Measurements from ENCODE around the gene CLSTN2. TPM values are rescaled to one million over a fixed set of nuclear protein-coding genes. Genes with fewer than 3 reads are reported as not detected.

Gene CLSTN2
- total RNA-seq, 1 donor from 2014 or later, result 143 TPM

DNA sequence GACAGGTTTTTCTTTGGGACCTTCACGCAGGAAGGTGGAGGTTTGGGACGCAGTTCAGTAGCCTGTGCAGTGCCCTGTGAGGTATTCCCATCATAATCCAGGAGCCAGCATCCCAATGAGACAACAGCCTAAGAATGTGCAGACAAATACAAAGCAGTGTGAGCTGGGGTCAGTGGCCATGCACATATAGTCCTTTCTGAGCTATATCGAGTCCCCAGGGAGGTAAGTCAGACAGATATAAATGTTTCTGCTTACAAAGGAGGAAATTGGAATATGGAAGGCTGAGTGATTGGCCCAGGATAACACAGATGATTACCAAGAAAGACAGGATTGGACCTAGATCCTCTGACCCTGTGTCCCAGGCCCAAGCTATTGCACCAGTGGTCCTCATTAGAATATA, 526.3 kb downstream of the CLSTN2 start:
- DNase-seq (ENCODE audit: extremely low spot score, unreplicated experiment), result no peak
- Mint-ChIP-seq H3K27me3 (ENCODE audit: unreplicated experiment) (no peaks in the 10 kb centered on the region), H3K9me3 (ENCODE audit: unreplicated experiment) (no peaks in the 10 kb centered on the region), H3K36me3 (ENCODE audit: unreplicated experiment) (peaks cover 30% of the 10 kb centered on the region), H3K4me3 (ENCODE audit: unreplicated experiment) (no peak overlapping the region), H3K4me1 (ENCODE audit: unreplicated experiment) (no peaks in the 10 kb centered on the region), H3K27ac (ENCODE audit: unreplicated experiment) (no peak overlapping the region)
- TF ChIP-seq, protein P1, sequence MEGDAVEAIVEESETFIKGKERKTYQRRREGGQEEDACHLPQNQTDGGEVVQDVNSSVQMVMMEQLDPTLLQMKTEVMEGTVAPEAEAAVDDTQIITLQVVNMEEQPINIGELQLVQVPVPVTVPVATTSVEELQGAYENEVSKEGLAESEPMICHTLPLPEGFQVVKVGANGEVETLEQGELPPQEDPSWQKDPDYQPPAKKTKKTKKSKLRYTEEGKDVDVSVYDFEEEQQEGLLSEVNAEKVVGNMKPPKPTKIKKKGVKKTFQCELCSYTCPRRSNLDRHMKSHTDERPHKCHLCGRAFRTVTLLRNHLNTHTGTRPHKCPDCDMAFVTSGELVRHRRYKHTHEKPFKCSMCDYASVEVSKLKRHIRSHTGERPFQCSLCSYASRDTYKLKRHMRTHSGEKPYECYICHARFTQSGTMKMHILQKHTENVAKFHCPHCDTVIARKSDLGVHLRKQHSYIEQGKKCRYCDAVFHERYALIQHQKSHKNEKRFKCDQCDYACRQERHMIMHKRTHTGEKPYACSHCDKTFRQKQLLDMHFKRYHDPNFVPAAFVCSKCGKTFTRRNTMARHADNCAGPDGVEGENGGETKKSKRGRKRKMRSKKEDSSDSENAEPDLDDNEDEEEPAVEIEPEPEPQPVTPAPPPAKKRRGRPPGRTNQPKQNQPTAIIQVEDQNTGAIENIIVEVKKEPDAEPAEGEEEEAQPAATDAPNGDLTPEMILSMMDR (IDR thresholded peaks at IDR 0.05), result no peak

DNA sequence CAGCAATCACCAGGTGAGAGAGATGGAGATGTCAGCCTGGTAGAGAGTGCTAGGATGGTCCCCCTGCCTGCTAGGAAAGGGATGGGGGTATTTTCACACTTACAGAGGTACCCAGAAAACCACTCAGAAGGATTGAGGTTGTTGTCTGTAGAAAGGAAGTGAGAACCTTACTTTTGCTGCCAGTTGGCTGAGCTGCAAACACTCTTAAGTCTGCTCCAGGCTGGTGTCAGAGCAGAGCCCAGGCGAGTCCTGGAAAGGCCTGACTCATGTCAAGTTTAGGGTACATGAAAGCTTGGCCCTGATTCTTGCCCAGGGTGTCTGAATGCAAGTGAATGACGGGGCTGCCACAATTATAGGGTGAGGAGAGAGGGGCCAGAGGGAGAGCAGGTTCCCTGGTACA, 528.4 kb downstream of the CLSTN2 start:
- H3K4me1 Mint-ChIP-seq (ENCODE audit: unreplicated experiment), result peaks cover 18% of the 10 kb centered on the region
- no peak overlapping the region for H3K27ac Mint-ChIP-seq (ENCODE audit: unreplicated experiment)
- TF ChIP-seq, protein P1 (IDR thresholded peaks at IDR 0.05), result no peak
- no peaks in the 10 kb centered on the region for H3K27me3 Mint-ChIP-seq (ENCODE audit: unreplicated experiment)
- H3K4me3 Mint-ChIP-seq (ENCODE audit: unreplicated experiment), result no peak overlapping the region
- H3K36me3 Mint-ChIP-seq (ENCODE audit: unreplicated experiment), result peaks cover 33% of the 10 kb centered on the region
- DNase-seq (ENCODE audit: extremely low spot score, unreplicated experiment), result no peak
- no peaks in the 10 kb centered on the region for H3K9me3 Mint-ChIP-seq (ENCODE audit: unreplicated experiment)

DNA sequence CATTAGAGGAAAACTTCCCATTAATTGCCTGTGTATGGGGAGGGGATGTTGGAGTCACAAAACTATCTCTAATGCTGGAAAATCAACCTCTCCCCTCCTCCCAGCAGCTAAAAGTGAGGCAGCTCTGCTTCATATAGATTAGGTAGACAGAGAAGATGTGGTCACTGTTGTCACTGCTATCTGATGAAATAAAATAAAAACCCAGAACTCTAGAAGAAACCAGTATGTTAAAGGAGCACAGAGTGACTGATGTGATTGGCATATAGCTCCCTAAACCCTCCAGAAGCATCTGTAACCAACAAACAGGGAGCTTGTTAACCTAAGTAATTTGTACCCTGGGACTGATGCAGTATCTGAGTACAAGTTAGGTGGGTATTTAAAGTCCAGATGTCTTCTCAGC, 531.0 kb downstream of the CLSTN2 start:
- no peak overlapping the region for H3K4me3 Mint-ChIP-seq (ENCODE audit: unreplicated experiment)
- H3K27me3 Mint-ChIP-seq (ENCODE audit: unreplicated experiment), result no peaks in the 10 kb centered on the region
- peaks cover 44% of the 10 kb centered on the region for H3K4me1 Mint-ChIP-seq (ENCODE audit: unreplicated experiment)
- TF ChIP-seq, protein P1 (IDR thresholded peaks at IDR 0.05), result no peak
- peaks cover 25% of the 10 kb centered on the region for H3K36me3 Mint-ChIP-seq (ENCODE audit: unreplicated experiment)
- no peaks in the 10 kb centered on the region for H3K9me3 Mint-ChIP-seq (ENCODE audit: unreplicated experiment)
- no peak overlapping the region for H3K27ac Mint-ChIP-seq (ENCODE audit: unreplicated experiment)
- DNase-seq (ENCODE audit: extremely low spot score, unreplicated experiment), result no peak

DNA sequence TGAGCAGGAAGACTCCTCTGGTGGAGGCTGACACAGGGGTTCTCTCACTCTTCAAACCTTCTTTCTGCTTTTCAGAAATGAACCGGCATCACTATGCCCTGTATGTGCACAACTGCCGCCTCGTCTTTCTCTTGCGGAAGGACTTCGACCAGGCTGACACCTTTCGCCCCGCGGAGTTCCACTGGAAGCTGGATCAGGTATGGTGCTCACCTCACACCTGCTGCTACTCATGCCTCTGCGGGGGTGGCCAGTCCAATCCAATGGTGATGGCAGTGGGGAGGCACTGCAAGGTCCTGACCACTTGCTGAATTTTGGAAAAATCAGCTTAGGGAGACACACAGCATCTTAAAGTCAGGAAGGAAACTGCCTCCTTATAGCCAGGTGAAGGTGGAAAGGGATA, 531.5 kb downstream of the CLSTN2 start:
- peaks cover 24% of the 10 kb centered on the region for H3K36me3 Mint-ChIP-seq (ENCODE audit: unreplicated experiment)
- TF ChIP-seq, protein P1 (IDR thresholded peaks at IDR 0.05), result no peak
- no peak overlapping the region for H3K27ac Mint-ChIP-seq (ENCODE audit: unreplicated experiment)
- H3K9me3 Mint-ChIP-seq (ENCODE audit: unreplicated experiment), result no peaks in the 10 kb centered on the region
- H3K4me1 Mint-ChIP-seq (ENCODE audit: unreplicated experiment), result peaks cover 49% of the 10 kb centered on the region
- no peaks in the 10 kb centered on the region for H3K27me3 Mint-ChIP-seq (ENCODE audit: unreplicated experiment)
- DNase-seq (ENCODE audit: extremely low spot score, unreplicated experiment), result no peak
- no peak overlapping the region for H3K4me3 Mint-ChIP-seq (ENCODE audit: unreplicated experiment)

DNA sequence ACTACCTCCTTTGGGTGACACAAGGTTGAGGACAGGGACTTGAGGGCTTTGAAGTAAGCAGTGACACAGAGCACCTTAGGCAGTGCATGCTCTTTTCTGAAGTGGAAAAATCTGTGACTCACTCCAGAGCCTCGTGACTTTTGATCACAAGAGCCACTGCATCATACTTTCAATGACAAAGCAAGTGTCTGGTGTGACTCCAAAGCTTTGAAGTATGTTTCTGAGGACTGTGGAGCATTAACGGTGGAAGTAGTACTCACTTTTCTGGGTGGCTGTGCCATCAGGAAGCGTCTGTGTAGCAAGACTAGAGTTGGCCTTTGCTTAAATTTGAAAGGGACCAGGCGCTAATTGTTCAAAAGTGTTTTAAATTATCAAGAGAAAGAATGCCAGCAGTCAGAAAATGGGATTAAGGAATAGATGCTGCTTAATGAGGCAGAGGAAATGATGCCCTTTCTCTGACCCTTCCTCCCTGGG, 532.2 kb downstream of the CLSTN2 start:
- DNase-seq (ENCODE audit: extremely low spot score, unreplicated experiment), result no peak
- H3K27ac Mint-ChIP-seq (ENCODE audit: unreplicated experiment), result peak overlapping the region; percentile 84

More for the DNA sequence above, 532.2 kb downstream of the CLSTN2 start:
- Mint-ChIP-seq H3K4me1 (ENCODE audit: unreplicated experiment) (peaks cover 55% of the 10 kb centered on the region), H3K27me3 (ENCODE audit: unreplicated experiment) (no peaks in the 10 kb centered on the region), H3K36me3 (ENCODE audit: unreplicated experiment) (peaks cover 21% of the 10 kb centered on the region), H3K4me3 (ENCODE audit: unreplicated experiment) (no peak overlapping the region), H3K9me3 (ENCODE audit: unreplicated experiment) (no peaks in the 10 kb centered on the region)
- TF ChIP-seq, protein P1 (IDR thresholded peaks at IDR 0.05), result no peak

Data from osteocyte (in vitro differentiated cells).